Esophagus squamous epithelium (tissue), 5 donors: ENCODE results near the gene COQ9. TPM values are rescaled to one million over a fixed set of nuclear protein-coding genes. Genes with fewer than 3 reads are reported as not detected.
"Not testable (repeated sequence)": the region's sequence is repeated elsewhere in the genome, so short reads cannot be mapped to it uniquely, and the experiment has no call there.

Experiments
- DNase-seq: peaks from one replicate; lab custom pipeline; 2025; lab: John Stamatoyannopoulos, UW
- H3K27ac ChIP-seq, 4 donors: fragments of 200-600 bp; sonication (generic); one replicate each; pipeline ENCODE4 v1.5.1; 2016 to 2019; ENCODE audit warnings: mild to moderate bottlenecking in 1 of 4
- H3K27me3 ChIP-seq, 4 donors: fragments of 200-600 bp; sonication (generic); 1 replicate in 3 of 4; 2 replicates in 1 of 4; pipeline versions ENCODE4 v1.5.1 to v1.6.0; 2017 to 2021; ENCODE audit warnings: antibody characterized with exemption in 1 of 4
- H3K36me3 ChIP-seq, 3 donors: fragments of 200-600 bp; sonication (generic); one replicate each; pipeline ENCODE4 v1.5.1; 2016 to 2019
- H3K4me1 ChIP-seq, 3 donors: fragments of 200-600 bp; sonication (generic); one replicate each; pipeline ENCODE4 v1.5.1; 2017 to 2019
- H3K4me3 ChIP-seq, 4 donors: fragments of 200-600 bp; sonication (generic); 1 replicate in 3 of 4; 2 replicates in 1 of 4; pipeline ENCODE4 v1.5.1; 2016 to 2019; ENCODE audit warnings: mild to moderate bottlenecking in 2 of 4, moderate library complexity in 1 of 4
- H3K9me3 ChIP-seq, 3 donors: fragments of 200-600 bp; sonication (generic); one replicate each; pipeline ENCODE4 v1.5.1; 2016 to 2019
- POLR2A ChIP-seq, 4 donors: fragments of 450-650 bp; IDR thresholded peaks; one replicate each; pipeline ENCODE4 v1.6.1; 2017; ENCODE audit warnings: antibody characterized with exemption in 4 of 4, mild to moderate bottlenecking in 4 of 4, moderate library complexity in 3 of 4
- WGBS, 2 donors: methylation state at CpG; one replicate each; pipeline ENCODE4 v1.1.5; 2018; 5-methylcytosine and 5-hydroxymethylcytosine counted together
- intact Hi-C: fragments of 100-400 bp; cut with DNase I; formaldehyde crosslinking; loops from one replicate; pipeline ENCODE4 v1.15.0; 2022
- total RNA-seq, 4 donors: library from RNA; depleted of rRNA; stranded (reverse); fragments of >200 nt; gene quantifications; one replicate each; pipeline ENCODE4 v1.1.0, GENCODE V29; 2016
- TF ChIP-seq, protein P1 (sequence below), 6 experiments: fragments of 450-650 bp in 4 of 6; fragments of 200-600 bp in 2 of 6; sonication (generic) in 2 of 6; IDR thresholded peaks; one replicate each; pipeline ENCODE4 v1.5.1; 2016 to 2019; ENCODE audit warnings: antibody characterized with exemption in 6 of 6, mild to moderate bottlenecking in 4 of 6, moderate library complexity in 4 of 6
- donor health status: DM: yes; HTN: yes; CAD: no.

The COQ9 gene
- total RNA-seq, 4 donors from 2014 or later: 43.6 to 62.0 (median 53.4) TPM

DNA sequence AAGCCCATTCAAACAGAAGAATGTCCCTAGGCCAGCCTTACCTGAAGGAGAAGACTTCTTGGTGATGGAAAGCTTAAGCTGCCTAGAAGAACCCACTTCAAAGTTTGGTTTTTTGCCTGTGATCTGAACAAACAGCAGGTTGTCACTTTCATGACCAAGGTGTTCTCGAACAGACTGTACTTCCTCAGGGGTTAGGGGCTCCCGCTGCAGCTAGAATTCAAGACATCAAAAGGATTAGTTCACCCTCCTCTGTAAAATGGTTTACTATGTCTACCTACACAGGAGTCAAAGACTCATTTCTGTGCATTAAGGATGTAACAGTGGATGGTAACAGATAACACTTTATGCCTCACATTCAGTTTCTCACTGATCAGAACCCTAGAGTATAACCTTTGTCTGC, 13.3 kb upstream of the COQ9 start:
- Histone ChIP-seq H3K36me3 (peaks cover 23 to 100% (median 56%) of the 10 kb centered on the region in 3 donors), H3K4me3 (no peak overlapping the region), H3K9me3 (no peaks in the 10 kb centered on the region), H3K4me1 (no peaks in the 10 kb centered on the region), H3K27me3 (no peaks in the 10 kb centered on the region), H3K27ac (no peak overlapping the region)
- no peak for DNase-seq
- 94 to 100% methylated on average over 2 of the region's 2 CpGs for WGBS, 2 donors
- TF ChIP-seq, protein P1, sequence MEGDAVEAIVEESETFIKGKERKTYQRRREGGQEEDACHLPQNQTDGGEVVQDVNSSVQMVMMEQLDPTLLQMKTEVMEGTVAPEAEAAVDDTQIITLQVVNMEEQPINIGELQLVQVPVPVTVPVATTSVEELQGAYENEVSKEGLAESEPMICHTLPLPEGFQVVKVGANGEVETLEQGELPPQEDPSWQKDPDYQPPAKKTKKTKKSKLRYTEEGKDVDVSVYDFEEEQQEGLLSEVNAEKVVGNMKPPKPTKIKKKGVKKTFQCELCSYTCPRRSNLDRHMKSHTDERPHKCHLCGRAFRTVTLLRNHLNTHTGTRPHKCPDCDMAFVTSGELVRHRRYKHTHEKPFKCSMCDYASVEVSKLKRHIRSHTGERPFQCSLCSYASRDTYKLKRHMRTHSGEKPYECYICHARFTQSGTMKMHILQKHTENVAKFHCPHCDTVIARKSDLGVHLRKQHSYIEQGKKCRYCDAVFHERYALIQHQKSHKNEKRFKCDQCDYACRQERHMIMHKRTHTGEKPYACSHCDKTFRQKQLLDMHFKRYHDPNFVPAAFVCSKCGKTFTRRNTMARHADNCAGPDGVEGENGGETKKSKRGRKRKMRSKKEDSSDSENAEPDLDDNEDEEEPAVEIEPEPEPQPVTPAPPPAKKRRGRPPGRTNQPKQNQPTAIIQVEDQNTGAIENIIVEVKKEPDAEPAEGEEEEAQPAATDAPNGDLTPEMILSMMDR (IDR thresholded peaks at IDR 0.05): no peak
- TF ChIP-seq POLR2A (IDR thresholded peaks at IDR 0.05): no peak
- intact Hi-C loops: no loop called here

GRCh38 chr16:57435838-57436237, 11.4 kb upstream of the COQ9 start:
- intact Hi-C loops: no loop called here
- peaks cover 15 to 100% (median 47%) of the 10 kb centered on the region in 3 donors for H3K36me3 ChIP-seq

GRCh38 chr16:57439947-57440346, 7.3 kb upstream of the COQ9 start:
- DNase-seq, H3K4me1 ChIP-seq, H3K9me3 ChIP-seq, H3K27me3 ChIP-seq, H3K4me3 ChIP-seq, H3K27ac ChIP-seq, intact Hi-C loops: not testable (repeated sequence)
- WGBS, 2 donors: 97 to 99% methylated on average over 8 of the region's 8 CpGs
- peaks cover 7 to 74% (median 22%) of the 10 kb centered on the region in 3 donors for H3K36me3 ChIP-seq

More at GRCh38 chr16:57435838-57436237, 11.4 kb upstream of the COQ9 start:
- 100% methylated on average over 1 of the region's 1 CpG for WGBS, 2 donors
- DNase-seq: no peak
- Histone ChIP-seq H3K9me3 (peaks cover 0 to 7% (median 6%) of the 10 kb centered on the region in 3 donors), H3K4me1 (no peaks in the 10 kb centered on the region), H3K4me3 (no peak overlapping the region), H3K27me3 (no peaks in the 10 kb centered on the region), H3K27ac (no peak overlapping the region)
- TF ChIP-seq POLR2A (IDR thresholded peaks at IDR 0.05): no peak
- TF ChIP-seq, protein P1 (IDR thresholded peaks at IDR 0.05): no peak

DNA sequence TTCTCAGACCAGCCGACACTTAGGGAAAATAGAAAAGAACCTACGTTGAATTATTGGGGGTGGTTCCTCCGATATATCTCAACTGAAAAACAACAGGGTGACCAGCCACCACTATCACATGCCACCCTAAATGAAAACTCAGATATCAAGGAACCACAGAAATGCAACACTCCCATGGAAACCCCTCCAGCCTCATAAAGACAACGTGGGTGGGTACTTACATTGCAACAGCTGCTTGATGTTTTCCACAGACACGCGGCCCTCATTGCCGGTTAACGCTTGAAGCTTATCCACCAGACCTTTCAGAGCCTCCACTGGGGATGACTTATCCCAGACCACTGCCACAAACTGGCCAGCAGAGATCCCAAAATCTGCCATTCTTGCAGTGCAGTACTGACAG, 6.7 kb upstream of the COQ9 start:
- H3K9me3 ChIP-seq, intact Hi-C loops, DNase-seq, H3K27ac ChIP-seq, H3K27me3 ChIP-seq, H3K4me3 ChIP-seq: not testable (repeated sequence)
- 95 to 99% methylated on average over 8 of the region's 8 CpGs for WGBS, 2 donors
- peaks cover 0 to 11% (median 6%) of the 10 kb centered on the region in 3 donors for H3K4me1 ChIP-seq
- H3K36me3 ChIP-seq: peaks cover 7 to 68% (median 17%) of the 10 kb centered on the region in 3 donors

GRCh38 chr16:57444711-57445110, 2.6 kb upstream of the COQ9 start:
- peaks cover 0 to 7% (median 5%) of the 10 kb centered on the region in 3 donors for H3K9me3 ChIP-seq
- intact Hi-C loops: no loop called here
- H3K4me3 ChIP-seq: no peak overlapping the region
- no peak overlapping the region for H3K27ac ChIP-seq
- WGBS, 2 donors: 58 to 66% methylated on average over 3 of the region's 3 CpGs
- TF ChIP-seq, protein P1 (IDR thresholded peaks at IDR 0.05): no peak
- TF ChIP-seq POLR2A (IDR thresholded peaks at IDR 0.05): no peak
- H3K36me3 ChIP-seq: peaks cover 0 to 27% (median 0%) of the 10 kb centered on the region in 3 donors
- no peak for DNase-seq
- H3K27me3 ChIP-seq: no peaks in the 10 kb centered on the region
- H3K4me1 ChIP-seq: peaks cover 14 to 44% (median 21%) of the 10 kb centered on the region in 3 donors

GRCh38 chr16:57445510-57445909, 1.8 kb upstream of the COQ9 start:
- TF ChIP-seq, protein P1 (IDR thresholded peaks at IDR 0.05): no peak
- TF ChIP-seq POLR2A (IDR thresholded peaks at IDR 0.05): no peak
- Histone ChIP-seq H3K27ac (no peak overlapping the region), H3K4me1 (peaks cover 14 to 45% (median 21%) of the 10 kb centered on the region in 3 donors), H3K9me3 (peaks cover 0 to 2% (median 0%) of the 10 kb centered on the region in 3 donors), H3K27me3 (no peaks in the 10 kb centered on the region), H3K36me3 (peaks cover 0 to 19% (median 0%) of the 10 kb centered on the region in 3 donors), H3K4me3 (no peak overlapping the region)
- intact Hi-C loops: no loop called here
- no peak for DNase-seq
- WGBS, 2 donors: 77 to 90% methylated on average over 2 of the region's 2 CpGs
